Calu3 (cell line): ENCODE measurements around the gene RAD50. TPM values are rescaled to one million over a fixed set of nuclear protein-coding genes. Genes with fewer than 3 reads are reported as not detected.

Source experiments
- BruUV-seq: library from RNA; stranded (reverse); fragments of 400-500 nt; replicated peaks from 2 replicates; lab custom pipeline; 2021; lab: Mats Ljungman, UMichigan
- CTCF ChIA-PET: fragments of 300-600 bp; sonication (Branson Sonifier 250); formaldehyde crosslinking; loops from one replicate; lab custom pipeline; 2022; ENCODE audit warnings: antibody characterized with exemption; lab: Charles Lee
- DNase-seq: peaks from one replicate; pipeline ENCODE4 v3.0.0; 2022
- H3K27ac Mint-ChIP-seq: one replicate; pipeline ENCODE4 v1.8.0; 2022; ENCODE audit warnings: mixed read lengths; ENCODE audit not compliant: unreplicated experiment
- H3K27me3 Mint-ChIP-seq: one replicate; pipeline ENCODE4 v1.8.0; 2022; ENCODE audit warnings: mixed read lengths; ENCODE audit not compliant: unreplicated experiment
- H3K36me3 Mint-ChIP-seq: one replicate; pipeline ENCODE4 v1.8.0; 2022; ENCODE audit warnings: mild to moderate bottlenecking, moderate library complexity, mixed read lengths; ENCODE audit not compliant: insufficient read depth, unreplicated experiment
- H3K4me1 Mint-ChIP-seq: one replicate; pipeline ENCODE4 v1.8.0; 2022; ENCODE audit warnings: mild to moderate bottlenecking, low read depth, mixed read lengths; ENCODE audit not compliant: unreplicated experiment
- H3K4me3 Mint-ChIP-seq: one replicate; pipeline ENCODE4 v1.8.0; 2022; ENCODE audit warnings: mild to moderate bottlenecking, low read depth, moderate library complexity, mixed read lengths; ENCODE audit not compliant: unreplicated experiment
- H3K9me3 Mint-ChIP-seq: one replicate; pipeline ENCODE4 v1.8.0; 2022; ENCODE audit warnings: low read depth, mixed read lengths; ENCODE audit not compliant: unreplicated experiment
- intact Hi-C: fragments of 100-400 bp; cut with micrococcal nuclease; formaldehyde crosslinking; loops from one replicate; pipeline ENCODE4 v1.10.0; 2022; ENCODE audit not compliant: unreplicated experiment
- total RNA-seq: library from RNA; stranded (reverse); gene quantifications from 2 replicates; pipeline ENCODE4 v1.2.3, GENCODE V29; 2022
- TF ChIP-seq, protein P1 (sequence below): fragments of 200-600 bp; IDR thresholded peaks from one replicate; pipeline ENCODE4 v1.8.0; 2022; ENCODE audit warnings: antibody characterized with exemption; ENCODE audit not compliant: unreplicated experiment

The RAD50 gene
- total RNA-seq, 1 experiment from 2014 or later, result 35.9 TPM

DNA sequence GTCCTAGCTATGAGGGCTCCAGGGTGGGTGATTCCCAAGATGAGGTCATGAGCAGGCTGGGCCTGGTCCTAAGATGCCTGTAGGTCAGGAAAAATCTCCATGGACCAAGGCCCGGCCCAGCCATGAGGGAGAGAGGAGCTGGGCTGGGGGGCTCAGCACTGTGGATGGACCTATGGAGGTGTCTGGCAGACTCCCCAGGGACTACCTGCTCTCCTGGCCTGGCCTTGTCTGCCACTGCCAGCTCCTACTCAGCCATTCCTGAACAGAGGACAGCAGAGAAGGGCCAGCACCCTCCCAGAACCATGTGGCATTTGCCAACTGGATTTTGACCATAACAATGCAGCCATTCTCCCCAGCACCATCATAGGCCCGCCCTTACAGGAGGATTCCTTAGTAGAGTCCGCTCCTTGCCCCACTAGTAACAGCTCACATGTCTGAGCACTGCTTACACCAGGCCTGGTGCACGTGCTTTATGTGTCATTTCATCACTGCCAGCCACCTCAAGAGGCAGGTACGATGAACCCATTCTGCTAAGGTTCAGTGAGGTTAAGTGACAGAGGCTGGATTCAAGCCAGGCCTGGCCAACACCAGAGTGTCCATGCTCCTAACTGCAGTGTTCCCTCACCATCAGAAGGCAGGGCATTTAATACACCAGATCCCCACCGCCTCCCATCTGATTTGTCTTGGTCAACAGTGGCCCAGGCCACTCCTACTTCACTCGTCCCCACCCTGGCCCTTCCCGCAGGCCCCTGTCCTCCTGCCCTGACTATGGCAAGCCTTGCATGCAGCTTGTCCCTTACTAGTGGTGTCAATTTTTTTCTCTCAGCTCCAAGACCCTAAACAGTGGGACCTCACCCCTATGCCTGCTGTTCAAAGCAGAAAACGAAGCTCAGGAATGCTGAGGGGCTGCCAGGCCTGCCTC lies 101.9 kb downstream of the RAD50 start:
- H3K9me3 Mint-ChIP-seq, result no peaks in the 10 kb centered on the region
- TF ChIP-seq, protein P1, sequence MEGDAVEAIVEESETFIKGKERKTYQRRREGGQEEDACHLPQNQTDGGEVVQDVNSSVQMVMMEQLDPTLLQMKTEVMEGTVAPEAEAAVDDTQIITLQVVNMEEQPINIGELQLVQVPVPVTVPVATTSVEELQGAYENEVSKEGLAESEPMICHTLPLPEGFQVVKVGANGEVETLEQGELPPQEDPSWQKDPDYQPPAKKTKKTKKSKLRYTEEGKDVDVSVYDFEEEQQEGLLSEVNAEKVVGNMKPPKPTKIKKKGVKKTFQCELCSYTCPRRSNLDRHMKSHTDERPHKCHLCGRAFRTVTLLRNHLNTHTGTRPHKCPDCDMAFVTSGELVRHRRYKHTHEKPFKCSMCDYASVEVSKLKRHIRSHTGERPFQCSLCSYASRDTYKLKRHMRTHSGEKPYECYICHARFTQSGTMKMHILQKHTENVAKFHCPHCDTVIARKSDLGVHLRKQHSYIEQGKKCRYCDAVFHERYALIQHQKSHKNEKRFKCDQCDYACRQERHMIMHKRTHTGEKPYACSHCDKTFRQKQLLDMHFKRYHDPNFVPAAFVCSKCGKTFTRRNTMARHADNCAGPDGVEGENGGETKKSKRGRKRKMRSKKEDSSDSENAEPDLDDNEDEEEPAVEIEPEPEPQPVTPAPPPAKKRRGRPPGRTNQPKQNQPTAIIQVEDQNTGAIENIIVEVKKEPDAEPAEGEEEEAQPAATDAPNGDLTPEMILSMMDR, result no peak
- H3K27ac Mint-ChIP-seq, result no peak overlapping the region
- intact Hi-C loops, result no loop called here
- peaks cover 32% of the 10 kb centered on the region for H3K27me3 Mint-ChIP-seq
- no peak for DNase-seq
- H3K4me1 Mint-ChIP-seq, result peaks cover 8% of the 10 kb centered on the region
- H3K36me3 Mint-ChIP-seq, result no peaks in the 10 kb centered on the region
- CTCF ChIA-PET, result interaction anchor here (0.5 to 0.7 kb wide), 2 partner anchors 378 to 417 kb away, joined by 3 read pairs; no protein-coding TSS in a partner anchor
- BruUV-seq, result no TSS peak
- H3K4me3 Mint-ChIP-seq, result no peak overlapping the region

DNA sequence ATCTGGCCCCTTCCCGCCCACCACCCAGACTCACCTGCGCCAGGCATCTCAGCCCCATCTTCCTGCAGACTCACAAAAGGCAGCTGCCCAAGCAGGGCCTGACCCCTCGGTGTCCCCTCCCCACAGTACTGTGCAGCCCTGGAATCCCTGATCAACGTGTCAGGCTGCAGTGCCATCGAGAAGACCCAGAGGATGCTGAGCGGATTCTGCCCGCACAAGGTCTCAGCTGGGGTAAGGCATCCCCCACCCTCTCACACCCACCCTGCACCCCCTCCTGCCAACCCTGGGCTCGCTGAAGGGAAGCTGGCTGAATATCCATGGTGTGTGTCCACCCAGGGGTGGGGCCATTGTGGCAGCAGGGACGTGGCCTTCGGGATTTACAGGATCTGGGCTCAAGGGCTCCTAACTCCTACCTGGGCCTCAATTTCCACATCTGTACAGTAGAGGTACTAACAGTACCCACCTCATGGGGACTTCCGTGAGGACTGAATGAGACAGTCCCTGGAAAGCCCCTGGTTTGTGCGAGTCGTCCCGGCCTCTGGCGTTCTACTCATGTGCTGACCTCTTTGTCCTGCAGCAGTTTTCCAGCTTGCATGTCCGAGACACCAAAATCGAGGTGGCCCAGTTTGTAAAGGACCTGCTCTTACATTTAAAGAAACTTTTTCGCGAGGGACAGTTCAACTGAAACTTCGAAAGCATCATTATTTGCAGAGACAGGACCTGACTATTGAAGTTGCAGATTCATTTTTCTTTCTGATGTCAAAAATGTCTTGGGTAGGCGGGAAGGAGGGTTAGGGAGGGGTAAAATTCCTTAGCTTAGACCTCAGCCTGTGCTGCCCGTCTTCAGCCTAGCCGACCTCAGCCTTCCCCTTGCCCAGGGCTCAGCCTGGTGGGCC lies 103.1 kb downstream of the RAD50 start:
- BruUV-seq, result no TSS peak
- H3K9me3 Mint-ChIP-seq, result no peaks in the 10 kb centered on the region
- DNase-seq, result no peak
- H3K36me3 Mint-ChIP-seq, result no peaks in the 10 kb centered on the region
- TF ChIP-seq, protein P1, result no peak
- peaks cover 8% of the 10 kb centered on the region for H3K4me1 Mint-ChIP-seq
- CTCF ChIA-PET, result interaction anchor here (0.6 kb wide), 1 partner anchor 158 kb away, joined by 4 read pairs; no protein-coding TSS in a partner anchor
- H3K27me3 Mint-ChIP-seq, result peaks cover 20% of the 10 kb centered on the region
- intact Hi-C loops, result no loop called here
- H3K4me3 Mint-ChIP-seq, result no peak overlapping the region
- H3K27ac Mint-ChIP-seq, result no peak overlapping the region

DNA sequence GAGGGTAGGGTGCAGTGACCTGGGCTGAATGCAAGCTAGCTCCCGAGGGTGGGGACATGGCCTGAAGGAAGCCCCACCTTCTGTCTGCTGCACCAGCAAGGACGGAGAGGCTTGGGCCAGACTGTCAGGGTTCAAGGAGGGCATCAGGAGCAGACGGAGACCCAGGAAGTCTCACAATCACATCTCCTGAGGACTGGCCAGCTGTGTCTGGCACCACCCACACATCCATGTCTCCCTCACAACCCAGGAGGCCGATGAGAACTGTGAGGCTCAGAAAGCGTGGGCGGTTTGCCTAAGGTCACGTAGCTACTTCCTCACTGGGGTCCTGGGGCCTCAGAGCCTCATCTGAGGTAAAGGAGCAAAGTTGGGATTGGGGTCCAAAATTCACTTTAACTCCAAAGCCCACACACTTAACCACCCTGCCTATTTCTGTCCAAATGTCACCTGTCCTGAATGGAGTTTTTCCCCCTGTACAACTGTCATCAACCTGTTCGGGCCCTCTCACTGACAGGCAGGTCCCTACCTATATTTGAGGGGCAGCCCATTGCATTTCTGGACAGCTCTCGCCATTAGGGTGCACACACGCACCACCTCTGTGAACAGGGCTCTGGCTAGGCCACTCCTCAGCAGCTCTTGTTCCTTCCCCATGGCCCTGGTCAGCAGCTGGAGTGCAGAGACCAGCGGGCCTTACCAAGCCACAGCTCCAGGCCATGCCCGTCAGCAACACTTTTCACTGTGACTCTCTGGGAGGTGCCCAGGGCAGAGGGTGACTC lies 104.6 kb downstream of the RAD50 start:
- TF ChIP-seq, protein P1, result no peak
- intact Hi-C loops, result no loop called here
- no peak for DNase-seq
- Mint-ChIP-seq H3K9me3 (no peaks in the 10 kb centered on the region), H3K27ac (no peak overlapping the region), H3K27me3 (peaks cover 14% of the 10 kb centered on the region), H3K36me3 (no peaks in the 10 kb centered on the region), H3K4me3 (no peak overlapping the region), H3K4me1 (peaks cover 8% of the 10 kb centered on the region)
- CTCF ChIA-PET, result interaction anchor here (0.6 to 1.5 kb wide), 2 partner anchors 16 to 1983 kb away, joined by 3 to 4 read pairs; no protein-coding TSS in a partner anchor
- BruUV-seq, result no TSS peak
